ENCODE results near the gene PLA2G4E.

DNA sequence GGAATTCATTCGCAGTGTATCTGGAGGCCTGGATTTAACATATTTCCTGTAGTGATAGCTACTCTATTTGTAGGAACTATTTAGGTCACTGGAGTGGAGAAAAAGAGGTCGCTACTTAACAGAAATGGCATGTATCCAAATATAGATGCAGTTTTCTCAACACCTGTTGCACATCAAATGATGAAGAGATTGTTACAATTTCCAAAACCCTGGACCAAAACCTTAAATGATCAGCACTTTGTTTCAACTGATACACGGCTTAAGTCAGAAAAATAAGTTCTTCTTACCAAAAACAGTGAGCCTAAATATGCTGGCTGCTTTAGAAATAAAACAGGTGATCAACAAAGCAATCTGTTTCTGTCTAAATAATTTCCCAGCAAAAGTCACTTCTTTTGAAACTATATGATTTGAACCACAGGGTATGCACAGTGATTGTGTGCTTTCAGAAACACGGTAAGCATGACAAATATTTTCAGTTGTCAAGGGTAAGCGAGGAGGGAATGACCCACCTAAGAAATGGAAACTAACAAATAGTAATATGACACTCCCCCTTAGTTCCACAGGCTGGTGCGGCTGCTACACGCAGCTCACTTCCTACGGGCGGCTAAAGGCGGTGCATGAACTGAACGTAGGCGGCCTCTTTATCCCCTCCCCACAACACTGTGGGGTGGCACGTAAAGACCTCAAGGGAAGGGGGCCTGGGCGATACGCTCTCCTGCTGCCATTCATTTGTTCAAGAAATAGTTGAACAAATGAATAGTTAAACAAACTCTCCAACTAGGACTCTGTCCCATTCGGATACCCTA, 49.5 kb downstream of the PLA2G4E start:
- TF ChIP-seq CTCF (IDR thresholded peaks at IDR 0.05) (no peak), POLR2A (IDR thresholded peaks at IDR 0.05; ENCODE audit: low read depth) (no peak), POLR2AphosphoS5 (IDR thresholded peaks at IDR 0.05) (peak; percentile 45 to 73), EP300 (IDR thresholded peaks at IDR 0.05) (no peak)

Measured in esophagus muscularis mucosa (tissue), 4 donors.